NCI-H1048 (cell line): Measurements from ENCODE around the gene IDH3A.

Experiments
- DNase-seq: peaks from one replicate; lab custom pipeline; 2025; lab: John Stamatoyannopoulos, UW

The IDH3A gene

GRCh38 chr15:78149068-78149804, at the start of gene IDH3A:
IDH3A (plus strand) TSS chr15:78149362; CDS start chr15:78149404, 42 bp downstream.
- peak; percentile 93 for DNase-seq

DNA sequence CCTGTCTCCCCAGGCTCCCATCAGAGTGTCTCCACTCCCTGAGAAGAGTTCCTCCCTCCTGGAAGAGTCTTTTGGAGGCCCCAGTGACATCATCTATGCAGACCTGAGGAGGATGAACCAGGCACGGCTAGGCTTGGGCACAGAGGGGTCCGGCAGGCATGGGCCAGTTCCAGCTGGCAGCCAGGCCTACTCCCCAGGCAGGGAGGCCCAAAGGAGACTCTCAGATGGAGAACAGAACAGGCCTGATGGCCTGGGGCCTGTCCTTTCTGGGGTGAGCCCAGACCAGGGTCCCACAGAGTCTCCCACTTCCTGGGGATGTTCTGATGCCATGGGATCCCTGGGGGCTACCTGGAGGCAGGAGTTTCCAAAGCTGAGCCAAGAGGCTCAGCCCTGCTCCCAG, 48.3 kb upstream of the IDH3A start:
- DNase-seq = no peak

DNA sequence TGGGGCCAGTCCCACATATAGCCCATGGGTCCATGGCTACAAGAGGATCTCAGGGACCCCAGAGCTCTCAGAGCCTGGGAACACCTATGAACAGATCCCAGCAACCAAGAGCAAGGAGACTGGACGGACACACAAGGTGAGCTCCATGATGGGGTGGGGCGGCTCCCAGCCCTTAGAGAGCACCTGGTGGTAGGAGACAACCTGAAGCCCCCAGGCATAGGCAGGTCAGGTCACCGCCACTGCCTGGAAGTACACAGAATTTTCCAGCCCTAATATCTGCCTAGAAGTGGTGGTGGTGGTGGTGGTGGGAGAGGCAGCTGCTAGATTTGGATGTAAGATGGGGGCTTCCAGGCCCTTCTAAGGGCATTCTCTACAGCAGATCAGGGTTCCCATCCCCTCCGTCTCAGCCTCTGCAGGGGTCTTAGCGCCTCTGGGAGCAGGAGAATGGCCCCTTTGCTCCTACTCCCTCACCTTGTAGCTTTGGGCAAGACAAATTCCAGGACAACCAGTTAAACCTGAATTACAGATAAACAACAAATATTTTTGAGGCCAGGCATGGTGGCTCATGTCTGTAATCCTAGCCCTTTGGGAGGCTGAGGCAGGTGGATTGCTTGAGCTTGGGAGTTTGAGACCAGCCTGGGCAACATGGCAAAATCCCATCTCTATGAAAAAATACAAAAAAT, 47.6 kb upstream of the IDH3A start:
- no peak for DNase-seq

DNA sequence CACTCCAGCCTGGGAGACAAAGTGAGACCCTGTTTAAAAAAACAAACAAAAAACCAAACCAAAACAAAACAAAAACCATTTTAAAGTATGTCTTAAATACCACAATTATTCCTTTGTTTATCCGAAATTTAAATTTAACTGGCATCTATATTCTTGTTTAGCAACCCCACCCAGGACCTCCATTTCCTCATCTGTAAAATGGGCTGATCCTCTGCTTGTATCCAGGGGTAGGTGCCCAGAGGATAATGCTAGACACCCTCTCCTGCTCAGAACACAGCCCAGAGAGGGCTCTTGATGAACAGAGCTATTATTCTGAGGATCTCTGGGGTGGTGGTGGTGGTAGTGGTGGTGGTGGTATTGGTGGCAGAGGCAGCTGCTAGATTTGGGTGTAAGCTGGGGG, 47.0 kb upstream of the IDH3A start:
- no peak for DNase-seq

- DNase-seq = no peak
These were observed 46.4 kb upstream of the IDH3A start for GRCh38 chr15:78102741-78103140.

DNA sequence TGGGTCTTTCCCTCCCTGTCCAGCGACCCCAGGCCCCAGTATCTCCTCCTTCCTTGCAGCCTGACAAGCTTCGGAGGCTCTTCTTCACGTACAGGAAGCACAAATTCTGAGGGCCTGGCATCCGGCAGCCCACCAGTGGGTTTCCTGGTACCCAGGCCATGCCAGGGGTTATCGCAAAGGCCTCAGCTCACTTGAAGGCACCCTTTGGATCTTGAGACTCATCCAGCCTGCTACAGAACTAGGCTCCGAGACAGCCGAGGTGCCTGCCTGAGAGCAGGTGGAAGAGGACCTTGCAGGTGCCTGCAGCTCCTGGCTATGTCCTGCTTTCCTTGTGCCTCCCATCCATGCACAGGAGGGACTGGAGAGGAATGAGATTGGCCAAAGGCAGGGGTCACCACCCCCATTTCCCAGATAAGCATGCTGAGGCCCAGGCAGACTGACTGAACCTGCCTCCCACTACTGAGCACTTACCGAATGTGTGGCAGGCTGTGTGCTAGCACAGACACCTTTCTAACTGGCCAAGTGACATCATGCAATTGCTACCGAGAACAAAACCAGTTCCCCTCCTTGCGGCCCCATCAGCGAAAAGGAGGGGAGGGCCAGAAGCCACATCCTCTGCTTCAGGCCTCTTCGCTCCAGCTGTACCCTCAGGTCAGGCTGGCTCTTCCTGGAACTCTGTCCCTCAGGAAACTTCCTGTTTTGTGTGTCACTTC, 45.6 kb upstream of the IDH3A start:
- no peak for DNase-seq

- no peak for DNase-seq
These were observed 45.1 kb upstream of the IDH3A start for GRCh38 chr15:78104119-78104479.

GRCh38 chr15:78104566-78105475, 44.3 kb upstream of the IDH3A start:
- DNase-seq = no peak

DNA sequence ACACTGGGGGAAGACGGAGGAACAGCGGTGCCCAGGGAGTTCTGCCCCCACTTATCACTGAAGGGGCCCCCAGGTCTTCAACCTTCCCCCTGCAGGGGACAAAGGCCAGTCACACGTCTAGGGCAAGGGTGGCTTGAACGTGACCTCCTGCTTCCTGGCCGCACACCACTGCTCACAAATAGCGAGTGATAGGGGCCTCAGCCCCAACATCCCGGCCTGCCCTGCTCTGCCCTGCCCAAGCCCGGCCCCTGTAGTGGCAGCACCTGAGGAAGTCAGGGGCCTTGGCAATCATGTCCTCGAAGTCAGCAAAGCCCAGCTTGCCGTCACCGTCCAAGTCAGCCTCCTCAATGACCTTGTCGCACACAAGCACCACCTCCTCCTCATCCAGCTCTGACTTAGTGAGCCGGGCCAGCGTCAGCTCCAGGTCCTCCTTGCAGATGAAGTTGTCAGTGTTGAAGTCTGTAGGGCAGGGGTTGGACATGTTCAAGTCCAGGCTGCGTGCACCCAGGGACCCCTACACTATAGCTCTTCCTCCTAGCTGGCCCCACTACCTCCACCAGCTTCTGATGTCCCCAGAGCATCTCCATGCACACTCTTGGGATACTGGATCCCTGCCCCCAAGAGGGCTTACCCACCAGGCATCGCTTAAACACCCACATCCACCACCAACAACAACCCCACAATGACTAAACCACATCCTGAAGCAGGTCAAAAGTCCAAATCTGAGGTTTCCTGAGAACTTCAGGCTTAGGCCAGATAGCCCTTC, 43.5 kb upstream of the IDH3A start:
- no peak for DNase-seq

- no peak for DNase-seq
These were observed 41.7 kb upstream of the IDH3A start for GRCh38 chr15:78107471-78107870.

- DNase-seq = no peak
These were observed 40.7 kb upstream of the IDH3A start for GRCh38 chr15:78108300-78109084.

DNA sequence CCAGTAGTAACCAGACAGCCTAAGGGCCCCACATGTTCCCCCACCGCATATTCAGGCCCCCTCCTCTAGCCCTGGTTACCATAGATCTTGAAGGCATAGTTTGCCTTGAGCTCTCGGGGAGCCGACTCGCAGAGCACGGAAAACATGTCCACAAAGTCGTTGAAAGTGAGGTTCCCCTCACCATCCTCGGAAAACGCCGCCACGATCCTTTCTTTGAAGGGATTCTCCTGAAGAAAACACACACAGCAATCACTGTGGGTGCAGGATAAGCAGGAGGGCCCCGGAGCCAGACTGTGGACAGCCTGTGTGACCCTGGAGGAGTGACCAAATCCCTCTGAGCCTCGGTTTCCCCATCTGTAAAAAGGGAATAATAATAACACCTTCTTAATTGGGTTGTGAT, 40.0 kb upstream of the IDH3A start:
- DNase-seq = no peak

DNA sequence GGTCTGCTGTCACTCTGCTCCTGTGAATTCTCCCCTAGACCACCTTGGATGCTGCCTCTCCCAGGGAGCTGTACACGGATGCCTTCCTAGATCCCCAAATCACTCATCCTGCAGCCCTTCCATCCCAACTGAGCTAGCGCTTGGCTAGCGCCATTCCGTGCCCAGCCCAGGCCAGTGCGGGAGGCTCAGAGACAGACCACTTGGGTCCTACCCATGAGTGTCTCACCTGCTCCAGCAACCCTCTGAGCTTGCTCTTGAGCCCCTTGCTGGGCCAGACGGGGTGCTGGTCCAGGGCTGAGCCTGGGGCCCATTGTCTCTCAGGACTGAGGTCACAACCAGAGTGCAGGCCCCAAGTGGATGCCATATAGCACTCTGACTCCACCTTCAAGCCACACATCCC, 39.1 kb upstream of the IDH3A start:
- no peak for DNase-seq

DNA sequence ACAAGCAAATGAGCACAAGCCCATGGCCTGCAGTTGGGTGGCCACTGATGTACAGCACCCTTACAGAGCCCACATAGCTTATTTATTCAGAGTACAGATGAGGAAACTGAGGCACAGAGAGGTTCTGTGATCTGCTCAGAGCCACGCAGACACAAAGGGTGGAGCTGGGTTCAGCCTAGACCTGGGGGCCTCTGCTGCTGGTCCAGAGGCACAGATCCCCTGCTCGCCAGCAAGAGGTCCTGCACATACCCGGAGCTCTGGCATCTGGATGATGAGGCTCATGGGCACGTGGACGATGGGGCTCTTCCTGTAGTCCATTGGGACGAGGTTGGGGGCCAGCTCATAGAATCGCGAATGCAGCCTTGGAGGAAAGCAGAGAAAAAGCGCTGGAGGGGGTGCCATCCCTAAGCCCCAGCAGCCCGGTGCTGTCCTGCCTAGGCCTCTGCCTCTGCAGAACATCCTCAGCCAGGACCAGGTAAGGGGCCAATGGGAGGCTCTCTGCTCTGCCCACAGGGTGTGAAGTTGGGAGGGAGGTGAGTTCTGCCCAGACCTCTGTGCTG, 38.2 kb upstream of the IDH3A start:
- DNase-seq = no peak

GRCh38 chr15:78111788-78112187, 37.4 kb upstream of the IDH3A start:
- DNase-seq = no peak

DNA sequence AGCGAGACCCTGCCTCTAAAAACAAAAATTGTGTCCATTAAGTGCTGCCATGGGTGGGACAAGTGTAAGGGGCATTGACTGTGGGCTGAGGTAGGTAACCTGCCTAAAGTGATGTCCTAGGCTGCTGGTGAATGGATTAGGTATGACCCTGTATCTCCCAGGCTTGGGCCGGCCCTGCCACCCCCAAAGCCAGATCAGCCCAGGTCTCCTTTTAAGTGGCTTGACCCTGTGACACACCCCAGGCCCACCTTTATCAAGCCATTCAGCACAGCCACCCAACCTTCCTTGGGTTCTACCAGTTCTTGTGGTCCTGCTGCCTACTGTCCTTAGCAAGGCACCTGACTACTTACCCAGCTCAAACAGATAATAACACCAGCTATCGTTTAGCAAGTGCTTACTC, 36.6 kb upstream of the IDH3A start:
- DNase-seq = no peak

GRCh38 chr15:78120523-78120922, 28.6 kb upstream of the IDH3A start:
- no peak for DNase-seq

DNA sequence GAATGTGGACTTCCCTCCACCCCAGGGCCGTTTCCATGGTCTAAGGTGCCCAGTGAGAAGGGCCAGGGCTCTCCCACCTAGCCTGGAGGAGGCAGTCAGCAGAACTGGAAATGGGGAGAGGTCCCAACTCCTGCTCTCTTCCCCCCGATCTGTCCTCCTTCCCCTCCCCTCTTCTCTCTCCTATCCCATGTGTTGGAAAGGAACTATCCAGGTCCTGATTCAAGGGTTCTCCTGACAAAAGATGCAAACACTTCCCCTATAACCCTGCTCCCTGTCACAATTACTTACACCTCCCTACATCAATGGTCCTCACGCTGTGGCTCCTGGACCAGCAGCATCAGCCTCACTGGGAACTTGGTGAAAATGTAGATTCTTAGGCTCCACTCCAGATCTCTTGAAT, 23.9 kb upstream of the IDH3A start:
- DNase-seq = no peak

DNA sequence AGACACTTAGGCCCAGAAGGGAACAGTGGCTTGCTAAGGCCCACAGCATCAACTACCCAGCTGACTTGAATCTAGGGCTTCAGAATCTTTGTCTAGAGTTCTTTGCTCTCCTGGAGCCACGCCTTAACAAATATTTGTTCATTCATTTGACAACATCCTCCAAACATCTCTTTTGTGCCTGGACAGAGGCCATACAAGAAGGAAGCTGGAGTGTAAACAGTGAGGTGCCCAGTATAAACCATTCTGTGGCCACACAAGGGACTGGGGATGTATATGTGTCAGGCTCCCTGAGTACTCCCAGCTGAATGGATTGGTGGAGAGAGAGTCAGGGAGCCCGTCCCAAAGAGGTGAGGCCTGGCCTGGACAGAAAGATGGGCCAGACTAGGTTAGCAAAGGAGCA, 21.3 kb upstream of the IDH3A start:
- no peak for DNase-seq

DNA sequence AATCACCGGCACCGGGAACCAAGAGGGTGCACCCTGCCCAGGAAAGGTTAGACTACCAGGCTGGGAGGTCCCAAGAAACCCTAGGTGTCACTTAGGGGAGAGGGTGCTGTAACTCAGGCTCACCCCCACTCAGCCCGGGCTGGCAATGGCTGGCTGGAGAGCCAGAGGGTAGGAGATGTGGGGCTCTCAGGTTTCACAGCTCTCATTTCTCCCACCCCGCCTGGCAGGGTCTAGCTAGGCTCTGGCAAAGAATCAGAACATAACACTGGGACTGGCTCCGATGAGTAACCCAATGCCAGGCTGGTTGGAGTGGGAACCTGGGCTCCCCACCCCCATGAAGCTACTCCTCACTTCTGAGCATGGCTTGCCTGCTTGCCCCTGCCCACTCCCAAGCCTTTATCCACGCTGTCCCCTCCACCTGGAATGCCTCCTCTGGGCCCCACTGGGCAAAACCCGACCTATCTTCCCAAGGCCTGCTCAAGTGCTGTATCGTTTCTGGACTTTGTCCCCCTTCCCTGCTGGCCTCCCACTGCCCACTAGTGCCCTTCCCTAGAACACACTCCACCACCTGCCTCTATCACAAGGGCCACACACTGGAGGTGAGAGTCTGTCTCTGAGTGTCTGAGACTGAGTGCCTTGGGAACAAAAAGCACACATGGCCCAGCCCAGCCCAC, 19.9 kb upstream of the IDH3A start:
- no peak for DNase-seq
